IPS-11a (cell line): ENCODE results near the gene DPEP2.

Source experiments
- H3K4me3 ChIP-seq: one replicate; pipeline ENCODE4 v1.5.1; 2013; ENCODE audit warnings: low read depth, low read length, control low read depth

DPEP2 gene

DNA sequence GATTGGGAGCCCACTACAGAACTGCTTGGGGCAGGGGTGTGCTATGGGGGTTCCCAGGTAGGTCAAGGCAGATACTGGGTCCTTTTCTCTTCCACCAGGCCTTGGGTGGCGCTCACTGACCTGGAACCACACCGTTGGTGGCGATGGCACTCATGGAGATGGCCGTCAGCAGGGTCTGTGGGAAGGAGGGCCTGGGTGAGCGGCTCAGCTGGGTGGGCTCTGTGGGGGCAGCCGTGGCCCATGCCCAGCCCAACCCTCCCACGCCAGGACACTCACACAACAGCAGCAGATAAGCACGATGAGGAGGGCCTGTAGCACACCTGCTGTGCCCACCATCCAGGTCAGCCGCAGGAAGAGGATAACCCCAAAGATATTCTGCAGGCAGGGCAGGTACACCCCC lies 41.7 kb downstream of the DPEP2 start:
- no peak overlapping the region for H3K4me3 ChIP-seq

DNA sequence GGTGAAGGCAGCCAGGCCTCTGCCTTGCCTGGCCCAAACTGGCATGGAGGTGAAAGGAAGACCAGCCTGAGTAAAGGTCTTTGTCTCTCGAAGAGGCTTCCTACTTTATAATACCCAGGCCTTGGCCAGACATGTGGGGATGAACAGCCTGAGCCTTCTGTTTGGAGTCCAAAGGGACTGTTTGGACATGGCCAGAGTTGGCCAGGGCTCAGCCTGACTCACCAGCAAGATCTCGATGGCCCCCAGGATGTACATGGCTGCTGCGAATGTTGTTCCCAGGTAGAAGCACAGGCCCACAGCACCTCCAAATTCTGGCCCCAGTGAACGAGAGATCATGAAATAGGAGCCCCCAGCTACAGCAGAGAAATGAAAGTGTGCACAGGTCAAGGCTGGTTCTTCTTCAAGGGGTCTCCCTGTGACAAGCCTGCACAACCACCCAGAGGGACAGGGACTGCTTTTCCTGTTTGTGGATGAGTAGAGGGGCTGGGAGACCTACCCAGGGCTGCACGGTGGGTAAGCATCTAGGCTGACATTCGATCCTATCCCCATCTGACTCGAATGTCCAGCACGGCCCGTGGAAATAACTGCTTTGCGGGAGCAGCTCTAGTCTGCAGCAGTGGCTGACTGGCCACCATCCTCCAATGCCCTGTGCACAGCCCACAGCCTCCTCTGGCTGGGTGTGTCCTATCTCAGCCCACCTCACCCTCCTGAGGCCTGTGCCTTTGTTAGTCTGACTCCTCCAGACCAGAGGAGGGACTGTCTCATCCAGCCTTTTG lies 44.7 kb downstream of the DPEP2 start:
- H3K4me3 ChIP-seq, result no peak overlapping the region

DNA sequence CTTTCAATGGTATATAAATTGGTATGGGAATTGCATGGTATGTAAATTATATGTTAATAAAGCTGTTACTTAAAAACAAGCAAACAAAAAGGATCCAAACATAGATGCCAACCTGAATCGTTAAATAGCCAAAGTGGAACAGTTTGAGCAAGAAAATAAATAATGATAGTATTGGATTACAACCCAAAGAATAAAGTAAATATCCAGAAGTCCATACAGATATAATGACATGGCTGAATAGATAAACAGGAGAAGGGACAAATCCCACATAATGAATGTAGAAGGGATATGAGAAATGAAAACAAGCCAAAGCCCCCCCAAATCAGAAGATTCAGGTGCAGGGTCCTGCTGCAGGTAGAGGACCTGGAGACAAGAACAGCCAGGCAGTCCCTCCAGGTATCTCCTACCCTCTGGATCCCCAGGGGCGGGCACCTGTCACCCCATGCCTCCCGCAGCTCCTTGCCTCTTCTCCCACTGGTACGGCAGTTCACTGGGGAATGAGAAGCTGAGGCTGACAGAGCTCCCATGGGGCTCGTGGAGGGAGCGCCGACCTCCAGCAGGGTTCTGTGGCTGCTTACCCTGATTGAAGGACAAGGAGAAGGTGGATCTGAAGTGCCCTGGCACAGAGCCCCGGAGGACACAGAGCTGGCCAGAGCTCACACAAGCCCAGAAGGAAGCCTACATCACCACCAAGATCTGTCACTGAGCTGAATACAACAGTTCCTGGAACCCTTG lies 45.5 kb downstream of the DPEP2 start:
- H3K4me3 ChIP-seq, result no peak overlapping the region

DNA sequence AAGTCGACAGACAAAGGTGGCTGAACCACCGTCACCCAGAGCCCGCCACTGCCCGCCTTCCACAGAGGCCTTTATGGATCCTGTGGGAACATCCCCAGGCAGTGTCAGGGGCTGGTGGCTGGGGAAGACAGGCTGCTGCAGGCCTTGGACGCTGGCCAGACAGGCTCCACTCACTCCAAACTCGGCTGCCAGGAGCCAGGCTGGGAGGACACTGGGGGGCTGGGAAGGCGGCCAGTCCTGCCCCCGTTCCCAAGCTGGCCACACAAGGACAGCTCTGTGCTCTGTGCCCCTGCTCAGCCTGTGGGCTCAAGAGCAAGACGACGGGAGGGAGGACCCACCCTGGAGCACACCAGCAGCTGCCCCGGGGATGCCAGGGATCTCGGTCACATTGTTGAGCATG lies 47.8 kb downstream of the DPEP2 start:
- H3K4me3 ChIP-seq, result no peak overlapping the region

DNA sequence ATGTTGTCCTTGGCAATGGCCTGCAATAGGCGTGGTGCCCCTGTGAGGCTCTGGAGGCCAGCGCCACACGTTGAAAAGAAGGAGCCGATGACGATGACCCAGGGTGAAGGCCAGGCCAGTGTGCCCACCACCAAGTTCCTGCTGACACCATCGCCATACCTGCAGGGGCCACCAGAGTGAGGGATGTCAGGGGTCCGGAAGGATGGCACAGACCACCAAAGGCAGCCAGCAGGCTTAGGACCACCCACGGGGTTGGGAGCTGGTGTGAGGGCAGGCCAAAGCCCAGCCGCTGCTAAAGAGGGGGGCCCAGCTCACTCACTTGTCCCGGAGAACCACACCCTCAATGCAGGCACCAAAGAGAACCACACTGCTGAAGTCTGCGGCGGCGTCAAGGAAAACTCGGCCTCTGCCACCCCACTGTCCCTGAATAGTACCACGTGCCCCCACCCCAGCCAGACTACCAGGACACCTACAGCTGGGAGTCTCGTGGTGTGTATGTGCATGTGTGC lies 48.9 kb downstream of the DPEP2 start:
- H3K4me3 ChIP-seq, result no peak overlapping the region

DNA sequence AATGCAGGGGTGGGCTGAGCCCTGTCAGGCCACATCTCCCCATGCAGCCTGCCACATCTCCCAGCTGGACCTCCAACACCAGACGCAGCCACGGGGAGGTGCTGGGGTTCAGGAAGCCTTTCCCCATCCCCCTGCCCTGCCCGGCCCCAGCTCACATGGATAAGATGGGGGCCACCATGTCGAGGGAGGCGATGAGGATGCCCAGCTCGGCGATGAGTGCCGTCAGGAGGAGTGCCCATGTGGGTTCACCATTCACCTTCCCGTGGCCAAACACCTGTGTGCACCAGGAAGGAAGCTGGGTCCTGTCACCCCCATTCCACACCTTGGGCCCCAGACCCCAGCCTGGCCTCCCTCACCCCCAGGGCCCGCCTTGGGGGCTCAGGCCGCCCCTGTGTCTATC lies 49.6 kb downstream of the DPEP2 start:
- no peak overlapping the region for H3K4me3 ChIP-seq

DNA sequence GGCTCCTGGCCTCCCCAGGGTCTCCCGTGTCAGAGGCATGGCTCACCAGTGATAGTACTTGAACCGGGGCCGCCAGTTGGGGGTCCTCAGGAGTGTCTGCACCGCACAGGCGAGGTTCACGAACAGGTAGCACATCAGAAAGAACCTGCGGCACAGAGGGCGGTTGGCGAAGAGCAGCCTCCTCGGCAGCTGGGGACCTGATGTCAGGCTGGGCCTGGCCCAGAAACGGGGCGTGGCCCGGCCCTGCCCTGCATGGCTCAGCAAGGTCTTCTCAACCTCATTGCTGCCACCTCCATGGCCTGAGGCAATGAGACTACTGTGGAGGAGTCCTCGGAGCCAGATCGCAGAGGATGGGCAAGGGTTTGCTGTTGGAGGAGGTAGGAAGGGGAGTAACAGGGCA lies 51.3 kb downstream of the DPEP2 start:
- H3K4me3 ChIP-seq, result no peak overlapping the region

DNA sequence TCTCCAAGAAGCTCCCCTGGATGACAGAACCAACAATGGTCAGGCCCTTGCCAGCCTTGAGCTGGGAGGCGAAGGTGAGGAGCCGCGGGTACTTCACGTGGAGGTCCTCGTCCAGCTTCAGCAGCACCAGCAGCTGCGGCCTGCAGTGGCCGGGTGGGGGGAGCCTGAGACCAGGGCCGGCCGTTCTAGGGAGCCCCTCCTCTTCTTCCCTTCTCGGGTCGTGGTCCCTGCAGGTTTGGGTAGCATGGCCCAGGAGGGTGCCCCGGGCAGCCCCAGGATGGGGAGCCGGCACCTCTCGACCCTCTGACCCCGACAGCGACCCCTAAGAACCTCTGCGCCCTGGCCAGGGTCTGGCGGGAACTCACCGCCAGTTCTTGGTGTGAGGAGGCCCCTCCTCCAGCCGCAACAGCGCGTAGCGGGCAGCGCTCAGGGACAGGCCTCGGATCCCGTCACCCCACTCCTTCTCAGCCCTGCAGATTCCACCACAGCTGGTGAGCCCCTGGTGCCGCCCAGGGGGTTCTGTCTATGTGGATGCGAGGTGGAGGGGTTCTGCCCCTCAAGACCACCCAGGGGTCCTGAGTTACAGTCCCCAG lies 52.2 kb downstream of the DPEP2 start:
- H3K4me3 ChIP-seq, result no peak overlapping the region

DNA sequence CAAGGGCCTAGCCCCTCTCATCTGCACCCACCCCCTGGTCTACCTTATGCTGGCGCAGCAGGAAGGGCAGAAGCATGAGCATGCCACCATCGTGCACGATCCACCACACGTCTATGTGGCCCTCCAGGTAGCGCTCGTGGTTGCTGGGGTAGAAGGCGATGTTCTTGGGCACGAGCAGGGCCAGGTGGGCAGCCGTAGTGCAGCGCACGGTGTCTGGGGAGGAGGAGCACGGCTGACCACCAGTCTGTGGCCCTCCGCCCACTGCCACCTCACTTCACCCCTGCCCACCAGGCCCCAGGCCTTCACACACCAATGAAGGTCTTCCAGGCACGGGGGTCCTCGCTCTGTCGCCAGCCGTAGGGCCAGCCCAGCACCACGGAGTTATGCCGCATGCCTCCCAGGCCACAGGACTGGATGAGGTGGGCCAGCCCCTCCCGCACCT lies 53.1 kb downstream of the DPEP2 start:
- no peak overlapping the region for H3K4me3 ChIP-seq

DNA sequence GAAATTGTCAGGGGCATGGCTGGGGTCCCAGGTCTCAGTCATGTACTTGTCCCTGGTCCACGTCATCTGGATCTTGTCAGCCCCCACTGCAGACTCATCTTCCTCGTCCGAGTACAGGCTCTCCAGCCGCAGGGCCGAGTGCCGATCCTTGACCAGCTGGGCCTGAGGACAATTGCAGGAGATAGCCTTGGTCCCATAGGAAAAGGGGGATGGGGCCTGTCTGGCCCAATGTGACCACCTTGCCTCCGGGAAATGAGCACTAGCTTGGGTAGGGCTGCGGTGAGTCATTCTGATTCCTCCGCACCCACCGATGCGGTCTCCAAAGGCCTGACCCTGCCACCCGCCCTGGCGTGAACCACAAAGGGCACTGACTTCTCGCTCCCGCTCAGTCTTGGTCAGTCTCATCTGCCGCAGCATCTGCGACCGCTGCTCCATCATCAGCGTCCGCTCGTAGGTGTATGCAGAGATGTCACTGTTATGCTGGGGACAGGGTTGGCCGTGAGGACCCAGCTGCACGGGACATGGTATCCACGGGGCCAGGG lies 53.8 kb downstream of the DPEP2 start:
- no peak overlapping the region for H3K4me3 ChIP-seq

DNA sequence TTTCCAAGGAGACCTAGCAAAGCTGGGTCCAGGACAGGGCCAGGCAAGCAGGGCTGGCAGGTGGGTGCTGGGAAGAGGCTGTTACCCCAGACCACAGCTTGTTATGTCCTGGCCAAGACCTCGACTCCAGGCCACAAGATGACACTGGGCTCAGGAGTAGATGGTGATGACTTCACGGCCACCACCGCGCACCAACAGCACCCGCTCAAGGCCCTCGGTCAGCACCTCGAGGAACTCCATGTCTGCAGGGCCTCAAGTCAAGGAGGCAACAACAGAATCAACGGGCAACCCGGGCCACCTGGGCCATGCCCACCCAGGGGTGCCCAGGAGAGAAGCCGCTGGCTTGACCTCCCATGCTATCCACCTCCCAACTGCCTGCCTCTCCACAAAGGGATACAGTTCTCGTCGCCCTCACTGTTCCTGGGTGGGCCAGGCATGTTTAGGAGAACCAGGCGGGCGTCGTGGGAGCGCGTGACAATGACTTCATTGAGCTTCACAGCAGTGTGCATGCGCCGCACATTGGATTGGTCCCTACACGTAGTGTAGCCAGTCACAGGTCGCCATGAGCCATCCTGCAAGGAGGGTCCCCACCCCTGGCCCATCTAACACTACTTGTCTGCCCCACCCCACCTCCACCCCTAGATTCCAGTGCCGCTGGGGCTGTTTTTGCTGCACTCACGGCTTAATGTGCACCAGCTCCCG lies 54.4 kb downstream of the DPEP2 start:
- no peak overlapping the region for H3K4me3 ChIP-seq

DNA sequence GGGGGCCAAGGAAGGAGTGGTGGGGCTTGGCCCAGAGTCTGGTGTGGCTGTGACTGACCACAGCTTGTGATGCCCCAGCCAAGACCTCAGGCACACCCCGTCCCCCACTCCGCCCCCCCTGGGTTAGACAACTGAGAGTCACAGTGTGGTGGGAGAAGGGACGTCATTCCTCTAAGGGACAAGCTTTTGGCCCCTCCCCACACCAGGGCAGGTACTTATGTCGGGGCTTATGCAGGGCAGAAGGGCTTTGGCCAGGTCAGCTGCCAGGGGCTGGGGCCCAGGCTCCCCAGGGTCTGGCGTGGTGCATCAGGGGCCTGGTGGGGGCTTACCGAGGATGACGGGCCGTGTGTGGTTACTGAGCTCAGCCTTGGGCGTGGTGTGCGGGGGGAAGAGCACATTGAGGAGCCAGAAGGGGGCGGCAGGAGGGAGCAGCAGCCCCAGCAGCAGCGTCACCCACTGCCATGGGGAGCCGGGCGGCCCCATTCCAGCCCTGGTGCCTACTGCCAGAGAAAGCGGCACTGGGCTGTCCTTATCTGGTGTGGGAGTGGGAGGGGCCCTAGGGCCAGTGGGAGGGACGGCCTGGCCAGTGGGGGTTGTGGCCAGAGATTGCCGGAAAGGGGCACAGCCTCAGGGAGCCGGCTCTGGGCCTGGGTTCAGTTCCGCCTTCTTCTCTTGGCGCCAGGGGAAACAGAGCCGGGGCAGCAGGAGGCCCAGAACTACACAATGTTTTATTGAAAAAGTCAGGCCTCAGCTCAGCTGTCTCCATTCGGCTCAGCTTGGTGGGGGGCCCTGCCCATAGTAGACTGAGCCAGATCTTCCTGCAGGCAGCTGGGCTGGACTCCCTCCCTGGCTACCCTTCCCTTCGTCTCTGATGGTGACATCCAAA lies 55.4 kb downstream of the DPEP2 start, which contains the start of gene LCAT:
Gene LCAT, minus strand, starts transcription at position 502 of the 886 bp plus-strand sequence. Its CDS starts 19 bp downstream, at position 483.
- H3K4me3 ChIP-seq, result no peak within 1 kb of the TSS

DNA sequence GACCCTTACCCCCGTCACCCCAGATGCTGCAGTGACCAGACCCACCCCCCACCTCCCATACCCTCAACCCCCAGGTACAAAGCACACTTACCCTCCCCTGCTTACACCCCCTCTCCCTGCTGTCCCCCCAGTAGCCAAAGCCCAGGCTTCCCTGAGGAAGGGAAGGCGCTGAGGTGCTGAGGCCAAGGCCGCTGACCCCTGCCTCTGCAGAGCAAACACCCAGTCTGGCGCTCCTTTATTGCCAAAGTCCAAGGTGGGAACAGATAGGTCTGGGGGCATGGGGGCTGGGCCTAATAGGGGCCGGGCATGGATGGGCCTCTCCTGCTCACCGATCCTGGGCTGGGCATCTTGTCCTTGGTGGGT lies 56.0 kb downstream of the DPEP2 start:
- no peak overlapping the region for H3K4me3 ChIP-seq

DNA sequence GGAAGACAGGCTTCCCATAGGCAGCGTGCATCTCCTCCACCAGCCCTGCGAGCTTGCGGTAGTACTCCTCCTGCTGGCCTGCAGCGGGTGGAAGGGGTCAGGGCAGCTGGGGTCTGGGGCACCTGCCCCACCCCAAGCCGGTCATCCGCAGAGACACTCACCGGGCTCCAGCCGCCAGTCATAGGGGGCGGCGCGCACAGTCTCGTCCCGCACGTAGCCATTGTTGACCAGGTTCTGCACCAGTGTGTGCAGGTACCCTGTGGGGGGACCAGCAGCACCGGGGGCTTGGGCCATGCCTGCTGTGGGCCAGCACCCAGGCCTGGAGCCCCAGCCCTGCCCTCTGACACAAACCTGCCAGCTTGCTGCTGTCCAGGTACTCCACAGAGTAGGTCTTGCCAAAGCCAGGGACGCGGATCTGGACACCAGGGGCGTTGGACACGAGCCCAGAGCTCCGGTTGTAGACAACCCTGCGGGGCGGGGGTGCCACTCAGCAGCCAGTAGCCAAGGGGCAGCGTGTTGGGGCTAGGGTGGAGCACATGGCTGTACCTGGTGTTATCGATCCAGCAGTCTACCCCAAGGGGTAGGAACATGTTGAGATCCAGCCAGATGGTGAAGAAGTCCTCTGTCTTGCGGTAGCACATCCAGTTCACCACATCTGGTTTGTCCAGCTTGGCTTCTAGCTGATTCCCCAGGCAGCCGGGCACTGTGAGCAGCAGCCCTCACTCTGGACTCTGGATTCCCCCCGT lies 56.6 kb downstream of the DPEP2 start:
- H3K4me3 ChIP-seq, result no peak overlapping the region

DNA sequence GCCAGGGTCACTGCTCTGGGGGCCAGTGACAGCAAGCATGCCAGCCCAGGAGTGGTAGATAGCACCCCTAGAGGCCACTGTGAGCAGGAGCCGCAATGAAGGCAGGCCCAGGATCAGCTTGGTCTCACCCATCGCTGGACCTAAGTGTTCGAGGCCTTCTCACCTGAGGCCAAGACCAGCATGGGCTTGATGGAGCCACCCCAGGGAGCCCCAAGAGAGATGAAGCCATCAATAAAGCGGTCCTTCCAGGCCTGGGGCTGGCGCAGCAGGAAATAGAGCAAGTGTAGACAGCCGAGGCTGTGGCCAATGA lies 57.1 kb downstream of the DPEP2 start:
- no peak overlapping the region for H3K4me3 ChIP-seq

DNA sequence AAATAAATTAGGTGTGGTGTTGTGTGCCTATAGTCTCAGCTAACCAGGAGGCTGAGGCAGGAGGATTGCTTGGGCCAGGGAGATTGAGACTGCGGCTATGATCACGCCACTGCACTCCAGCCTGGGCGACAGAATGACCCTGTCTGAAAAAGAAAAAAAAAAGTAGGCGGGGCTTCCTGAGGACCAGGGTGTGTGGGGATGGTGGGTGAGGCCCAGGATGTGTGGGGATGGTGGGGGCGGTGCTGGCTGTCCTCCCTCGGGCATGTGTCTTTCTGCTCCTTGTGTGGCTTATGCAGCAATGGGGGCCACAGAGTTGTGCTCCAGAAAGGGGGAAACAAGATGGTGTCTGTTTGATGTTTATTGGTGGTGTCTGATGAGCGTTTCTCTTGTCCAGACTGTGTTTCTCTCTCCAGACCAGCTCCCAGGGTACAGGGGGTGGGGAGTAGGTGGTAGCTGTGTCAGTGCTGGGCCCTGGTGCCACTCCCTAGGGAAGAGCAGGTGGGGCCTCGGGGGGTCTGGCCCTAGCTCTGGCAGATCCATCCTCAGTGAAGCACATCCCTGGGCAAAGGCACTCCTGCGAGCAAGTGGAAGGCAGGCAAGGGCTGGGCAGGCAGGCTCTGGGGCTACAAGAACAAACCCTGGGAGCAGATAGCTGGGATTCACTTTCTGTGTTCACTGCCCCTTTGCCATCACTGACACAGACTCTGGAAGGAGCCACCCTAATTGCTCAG lies 57.6 kb downstream of the DPEP2 start:
- no peak overlapping the region for H3K4me3 ChIP-seq

DNA sequence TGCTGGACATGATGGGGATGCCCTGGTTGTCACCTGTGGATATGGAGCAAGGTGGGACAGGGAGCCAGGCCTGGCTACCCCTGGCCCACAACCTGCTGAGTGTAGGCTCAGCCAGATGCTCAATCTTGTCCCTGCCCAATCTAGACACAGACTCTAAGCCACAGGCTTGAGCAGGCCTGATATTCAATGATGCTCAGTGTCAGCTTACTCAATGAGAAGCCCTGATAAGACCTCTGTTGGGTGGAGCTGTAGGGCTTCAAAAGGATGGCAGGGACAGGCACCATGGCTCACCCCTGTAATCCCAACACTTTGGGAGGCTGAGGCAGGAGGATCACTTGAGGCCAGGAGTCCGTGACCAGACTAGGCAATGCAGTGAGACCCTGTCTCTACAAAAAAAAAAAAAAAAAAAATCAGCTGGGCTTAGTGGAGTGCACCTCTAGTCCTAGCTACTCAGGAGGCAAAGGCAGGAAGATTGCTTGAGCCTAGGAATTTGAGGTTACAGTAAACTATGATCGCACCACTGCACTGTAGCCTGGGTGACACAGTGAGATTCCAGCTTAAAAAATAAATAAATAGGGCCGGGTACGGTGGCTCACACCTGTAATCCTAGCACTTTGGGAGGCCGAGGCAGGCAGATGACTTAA lies 58.7 kb downstream of the DPEP2 start:
- no peak overlapping the region for H3K4me3 ChIP-seq
